Parathyroid adenoma (tissue), 2 donors: Measurements from ENCODE around the gene ATM.
"Not testable (repeated sequence)": the region's sequence is repeated elsewhere in the genome, so short reads cannot be mapped to it uniquely, and the experiment has no call there.

Experiments
- H2AFZ ChIP-seq: fragments of 300-600 bp; sonication (generic); one replicate; pipeline ENCODE4 v1.7.0; 2017; ENCODE audit warnings: antibody characterized with exemption, mild to moderate bottlenecking
- H3K27ac ChIP-seq: fragments of 300-600 bp; sonication (generic); one replicate; pipeline ENCODE4 v1.7.0; 2017
- H3K27me3 ChIP-seq: fragments of 300-600 bp; sonication (generic); one replicate; pipeline ENCODE4 v1.7.0; 2017; ENCODE audit warnings: low read length; ENCODE audit not compliant: control insufficient read depth, insufficient read depth
- H3K36me3 ChIP-seq: fragments of 300-600 bp; sonication (generic); one replicate; pipeline ENCODE4 v1.7.0; 2017; ENCODE audit warnings: low read length; ENCODE audit not compliant: control insufficient read depth, insufficient read depth
- H3K4me1 ChIP-seq: fragments of 300-600 bp; sonication (generic); one replicate; pipeline ENCODE4 v1.7.0; 2017; ENCODE audit warnings: control low read depth
- H3K4me2 ChIP-seq: fragments of 300-600 bp; sonication (generic); one replicate; pipeline ENCODE4 v1.7.0; 2017; ENCODE audit warnings: low read length
- H3K4me3 ChIP-seq: fragments of 300-600 bp; sonication (generic); one replicate; pipeline ENCODE4 v1.7.0; 2017; ENCODE audit warnings: low read depth, low read length
- H3K79me2 ChIP-seq: fragments of 300-600 bp; sonication (generic); one replicate; pipeline ENCODE4 v1.7.0; 2017; ENCODE audit warnings: control low read depth
- H3K9ac ChIP-seq: fragments of 300-600 bp; sonication (generic); one replicate; pipeline ENCODE4 v1.7.0; 2017; ENCODE audit warnings: mild to moderate bottlenecking
- H3K9me3 ChIP-seq: fragments of 300-600 bp; sonication (generic); one replicate; pipeline ENCODE4 v1.7.0; 2017; ENCODE audit warnings: low read length; ENCODE audit not compliant: control insufficient read depth
- CTCF ChIP-seq: fragments of 300-600 bp; sonication (generic); IDR thresholded peaks from one replicate; pipeline ENCODE4 v1.7.0; 2017; ENCODE audit warnings: antibody characterized with exemption, mild to moderate bottlenecking
- donor health status: primary hyperparathyroidism.

ATM gene

GRCh38 chr11:108242422-108242821 is 19.6 kb downstream of the ATM start:
- Histone ChIP-seq H3K27me3 (no peaks in the 10 kb centered on the region), H3K36me3 (no peaks in the 10 kb centered on the region), H3K4me1 (no peaks in the 10 kb centered on the region), H3K9me3 (no peaks in the 10 kb centered on the region), H3K4me3 (no peak overlapping the region), H3K79me2 (no peaks in the 10 kb centered on the region), H3K4me2 (no peak overlapping the region), H3K27ac (no peak overlapping the region), H2AFZ (no peak overlapping the region), H3K9ac (no peak overlapping the region)
- TF ChIP-seq CTCF, result no peak

- no peak overlapping the region for H3K27ac ChIP-seq
- H3K4me1 ChIP-seq, result no peaks in the 10 kb centered on the region
- H3K9ac ChIP-seq, result no peak overlapping the region
- no peak overlapping the region for H3K4me3 ChIP-seq
- no peaks in the 10 kb centered on the region for H3K79me2 ChIP-seq
- H3K36me3 ChIP-seq, result no peaks in the 10 kb centered on the region
- no peak overlapping the region for H3K4me2 ChIP-seq
- TF ChIP-seq CTCF, result no peak
- H3K9me3 ChIP-seq, result no peaks in the 10 kb centered on the region
- no peaks in the 10 kb centered on the region for H3K27me3 ChIP-seq
- H2AFZ ChIP-seq, result no peak overlapping the region
These were observed 23.4 kb downstream of the ATM start for GRCh38 chr11:108246308-108246707.

- H3K4me1 ChIP-seq, result no peaks in the 10 kb centered on the region
- H3K27ac ChIP-seq, result no peak overlapping the region
- H3K9me3 ChIP-seq, result no peaks in the 10 kb centered on the region
- TF ChIP-seq CTCF, result no peak
- H3K79me2 ChIP-seq, result no peaks in the 10 kb centered on the region
- no peak overlapping the region for H3K4me3 ChIP-seq
- no peak overlapping the region for H3K9ac ChIP-seq
- no peaks in the 10 kb centered on the region for H3K27me3 ChIP-seq
- H2AFZ ChIP-seq, result no peak overlapping the region
- H3K36me3 ChIP-seq, result no peaks in the 10 kb centered on the region
- H3K4me2 ChIP-seq, result no peak overlapping the region
These were observed 24.0 kb downstream of the ATM start for GRCh38 chr11:108246885-108247284.

- no peak overlapping the region for H3K9ac ChIP-seq
- H3K4me1 ChIP-seq, result no peaks in the 10 kb centered on the region
- TF ChIP-seq CTCF, result no peak
- H2AFZ ChIP-seq, result no peak overlapping the region
- no peaks in the 10 kb centered on the region for H3K79me2 ChIP-seq
- no peaks in the 10 kb centered on the region for H3K9me3 ChIP-seq
- no peaks in the 10 kb centered on the region for H3K36me3 ChIP-seq
- no peak overlapping the region for H3K4me3 ChIP-seq
- H3K4me2 ChIP-seq, result no peak overlapping the region
- H3K27ac ChIP-seq, result no peak overlapping the region
- H3K27me3 ChIP-seq, result no peaks in the 10 kb centered on the region
These were observed 30.3 kb downstream of the ATM start for GRCh38 chr11:108253176-108253575.

- Histone ChIP-seq H3K4me3 (no peak overlapping the region), H2AFZ (no peak overlapping the region), H3K27ac (no peak overlapping the region), H3K36me3 (no peaks in the 10 kb centered on the region), H3K9me3 (no peaks in the 10 kb centered on the region), H3K79me2 (no peaks in the 10 kb centered on the region), H3K9ac (no peak overlapping the region), H3K27me3 (no peaks in the 10 kb centered on the region), H3K4me2 (no peak overlapping the region), H3K4me1 (no peaks in the 10 kb centered on the region)
- TF ChIP-seq CTCF, result no peak
These were observed 46.7 kb downstream of the ATM start for GRCh38 chr11:108269583-108269982.

GRCh38 chr11:108276985-108277616 is 54.2 kb downstream of the ATM start:
- H3K27ac ChIP-seq, H3K4me3 ChIP-seq, H3K9ac ChIP-seq, H3K4me2 ChIP-seq, H2AFZ ChIP-seq, H3K27me3 ChIP-seq, H3K9me3 ChIP-seq, H3K36me3 ChIP-seq, H3K79me2 ChIP-seq, H3K4me1 ChIP-seq: not testable (repeated sequence)
